Body of pancreas (tissue), 4 donors: ENCODE measurements around the gene EMP2. TPM values are rescaled to one million over a fixed set of nuclear protein-coding genes. Genes with fewer than 3 reads are reported as not detected.

ENCODE experiments used
- ATAC-seq: fragments of 150-250 bp; one replicate; pipeline ENCODE4 v1.9.1; 2016
- DNase-seq, 4 donors: peaks; one replicate each; pipeline ENCODE4 v3.0.0-alpha.2; 2019
- H3K27ac ChIP-seq, 4 donors: fragments of 200-600 bp; sonication (generic); 1 replicate in 3 of 4; 2 replicates in 1 of 4; pipeline versions ENCODE4 v1.5.1 to v1.6.1; 2016 to 2019; ENCODE audit warnings: mild to moderate bottlenecking in 1 of 4, mixed read lengths in 1 of 4, moderate library complexity in 1 of 4
- H3K27me3 ChIP-seq, 2 donors: fragments of 200-600 bp; sonication (generic); one replicate each; pipeline ENCODE4 v1.6.0; 2016; ENCODE audit warnings: mild to moderate bottlenecking in 1 of 2
- H3K36me3 ChIP-seq, 2 donors: fragments of 200-600 bp; sonication (generic); replicated peaks in 1 of 2; 2 replicates each; pipeline ENCODE4 v1.5.1; 2016; ENCODE audit warnings: low read depth in 2 of 2; ENCODE audit not compliant: insufficient read depth in 1 of 2
- H3K4me1 ChIP-seq: fragments of 200-600 bp; sonication (generic); one replicate; pipeline ENCODE4 v1.6.0; 2016
- H3K4me3 ChIP-seq, 2 donors: fragments of 200-600 bp; sonication (generic); 1 replicate in 1 of 2; 2 replicates in 1 of 2; pipeline ENCODE4 v1.5.1; 2016 to 2019
- H3K9me3 ChIP-seq, 3 donors: fragments of 200-600 bp; sonication (generic); 1 replicate in 2 of 3; 2 replicates in 1 of 3; pipeline ENCODE4 v1.5.1; 2016
- POLR2A ChIP-seq, 3 donors: fragments of 450-650 bp; IDR thresholded peaks; one replicate each; pipeline ENCODE4 v1.6.1; 2016; ENCODE audit warnings: antibody characterized with exemption in 3 of 3, mild to moderate bottlenecking in 2 of 3
- WGBS, 2 donors: methylation state at CpG; one replicate each; pipeline ENCODE4 v1.1.5; 2017; 5-methylcytosine and 5-hydroxymethylcytosine counted together
- intact Hi-C: fragments of 100-400 bp; cut with DNase I; formaldehyde crosslinking; loops from one replicate; pipeline ENCODE4 v1.15.1; 2023
- total RNA-seq, 2 donors: library from RNA; depleted of rRNA; stranded (reverse); fragments of >200 nt; gene quantifications; one replicate each; pipeline ENCODE4 v1.1.0, GENCODE V29; 2016
- TF ChIP-seq, protein P1 (sequence below), 7 experiments: fragments of 450-650 bp in 4 of 7; fragments of 200-600 bp in 3 of 7; sonication (generic) in 3 of 7; IDR thresholded peaks; one replicate each; pipeline ENCODE4 v1.5.1; 2016 to 2019; ENCODE audit warnings: antibody characterized with exemption in 7 of 7

EMP2 gene
- total RNA-seq, 2 donors from 2014 or later, result 8.6 to 17.9 TPM

- TF ChIP-seq, protein P1, sequence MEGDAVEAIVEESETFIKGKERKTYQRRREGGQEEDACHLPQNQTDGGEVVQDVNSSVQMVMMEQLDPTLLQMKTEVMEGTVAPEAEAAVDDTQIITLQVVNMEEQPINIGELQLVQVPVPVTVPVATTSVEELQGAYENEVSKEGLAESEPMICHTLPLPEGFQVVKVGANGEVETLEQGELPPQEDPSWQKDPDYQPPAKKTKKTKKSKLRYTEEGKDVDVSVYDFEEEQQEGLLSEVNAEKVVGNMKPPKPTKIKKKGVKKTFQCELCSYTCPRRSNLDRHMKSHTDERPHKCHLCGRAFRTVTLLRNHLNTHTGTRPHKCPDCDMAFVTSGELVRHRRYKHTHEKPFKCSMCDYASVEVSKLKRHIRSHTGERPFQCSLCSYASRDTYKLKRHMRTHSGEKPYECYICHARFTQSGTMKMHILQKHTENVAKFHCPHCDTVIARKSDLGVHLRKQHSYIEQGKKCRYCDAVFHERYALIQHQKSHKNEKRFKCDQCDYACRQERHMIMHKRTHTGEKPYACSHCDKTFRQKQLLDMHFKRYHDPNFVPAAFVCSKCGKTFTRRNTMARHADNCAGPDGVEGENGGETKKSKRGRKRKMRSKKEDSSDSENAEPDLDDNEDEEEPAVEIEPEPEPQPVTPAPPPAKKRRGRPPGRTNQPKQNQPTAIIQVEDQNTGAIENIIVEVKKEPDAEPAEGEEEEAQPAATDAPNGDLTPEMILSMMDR (IDR thresholded peaks at IDR 0.05), result no peak
- no peak for ATAC-seq
- Histone ChIP-seq H3K36me3 (no peaks in the 10 kb centered on the region), H3K27ac (no peak overlapping the region), H3K9me3 (no peaks in the 10 kb centered on the region), H3K4me3 (no peak overlapping the region), H3K4me1 (no peaks in the 10 kb centered on the region), H3K27me3 (no peaks in the 10 kb centered on the region)
- intact Hi-C loops, result no loop called here
- 86 to 89% methylated on average over 14 of the region's 14 CpGs for WGBS, 2 donors
- DNase-seq, result no peak
Observed at GRCh38 chr16:10530685-10531084, 49.7 kb downstream of the EMP2 start.

DNA sequence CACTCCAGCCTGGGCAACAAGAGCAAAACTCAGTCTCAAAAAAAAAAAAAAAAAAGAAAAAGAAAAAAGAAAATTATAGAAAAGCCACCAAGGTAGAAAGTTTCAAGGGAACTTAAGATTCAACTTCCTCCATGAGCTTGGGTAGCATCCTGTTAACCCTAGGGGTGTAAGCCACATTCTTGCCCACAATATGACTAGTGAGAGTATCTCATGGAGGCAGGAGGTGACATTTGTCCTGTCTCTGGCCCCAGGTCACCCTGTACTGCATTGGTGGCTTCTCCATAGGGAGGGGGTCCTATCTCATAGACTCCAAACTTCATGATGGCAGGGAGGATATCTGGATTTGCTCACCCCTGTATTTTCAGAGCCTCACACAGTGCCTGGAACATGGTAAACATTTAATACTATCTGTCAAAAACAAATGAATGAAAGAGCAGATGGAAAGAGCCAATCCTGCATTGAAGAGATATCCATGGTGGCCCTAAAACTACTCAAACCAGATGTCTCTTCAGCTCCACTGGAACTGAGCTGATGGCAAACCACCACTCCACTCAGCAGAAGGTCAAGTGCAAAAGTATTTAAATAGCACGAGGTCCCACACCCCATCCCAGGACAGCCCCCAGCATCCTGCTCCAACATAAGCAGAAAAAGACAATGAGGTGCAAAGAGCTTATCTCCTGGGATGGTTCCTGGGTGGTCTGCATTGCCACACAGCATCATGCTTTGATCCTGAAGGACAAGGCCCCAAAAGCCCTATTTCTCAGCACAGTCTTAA is 50.3 kb downstream of the EMP2 start:
- no peak for ATAC-seq
- Histone ChIP-seq H3K36me3 (no peaks in the 10 kb centered on the region), H3K27me3 (no peaks in the 10 kb centered on the region), H3K9me3 (no peaks in the 10 kb centered on the region), H3K27ac (no peak overlapping the region), H3K4me3 (no peak overlapping the region), H3K4me1 (no peaks in the 10 kb centered on the region)
- no peak for DNase-seq
- intact Hi-C loops, result loop anchor here (5.0 kb wide), 1 partner anchor 197 kb away; no protein-coding TSS in a partner anchor
- TF ChIP-seq, protein P1 (IDR thresholded peaks at IDR 0.05), result no peak
- TF ChIP-seq POLR2A (IDR thresholded peaks at IDR 0.05), result no peak
- 67 to 88% methylated on average over 1 of the region's 1 CpG for WGBS, 2 donors

- no peak for DNase-seq
- H3K4me3 ChIP-seq, result no peak overlapping the region
- no peak for ATAC-seq
- intact Hi-C loops, result loop anchor here (5.0 kb wide), 1 partner anchor 199 kb away; no protein-coding TSS in a partner anchor
- no peaks in the 10 kb centered on the region for H3K36me3 ChIP-seq
- no peaks in the 10 kb centered on the region for H3K27me3 ChIP-seq
- WGBS, 2 donors, result 92 to 99% methylated on average over 8 of the region's 8 CpGs
- H3K27ac ChIP-seq, result no peak overlapping the region
- no peaks in the 10 kb centered on the region for H3K9me3 ChIP-seq
- TF ChIP-seq POLR2A (IDR thresholded peaks at IDR 0.05), result no peak
- TF ChIP-seq, protein P1 (IDR thresholded peaks at IDR 0.05), result no peak
- H3K4me1 ChIP-seq, result no peaks in the 10 kb centered on the region
Observed at GRCh38 chr16:10528635-10529034, 51.8 kb downstream of the EMP2 start.

- Histone ChIP-seq H3K4me3 (no peak overlapping the region), H3K27me3 (no peaks in the 10 kb centered on the region), H3K4me1 (no peaks in the 10 kb centered on the region), H3K9me3 (no peaks in the 10 kb centered on the region), H3K36me3 (no peaks in the 10 kb centered on the region), H3K27ac (no peak overlapping the region)
- DNase-seq (no peak), ATAC-seq (no peak)
- 96 to 97% methylated on average over 6 to 7 of the region's 7 CpGs for WGBS, 2 donors
- TF ChIP-seq, protein P1 (IDR thresholded peaks at IDR 0.05), result no peak
- intact Hi-C loops, result loop anchor here (5.0 kb wide), 1 partner anchor 200 kb away; no protein-coding TSS in a partner anchor
Observed at GRCh38 chr16:10526962-10527361, 53.4 kb downstream of the EMP2 start.
